ENCODE measurements around the gene DNTT. TPM values are rescaled to one million over a fixed set of nuclear protein-coding genes. Genes with fewer than 3 reads are reported as not detected.

Gene DNTT
- total and polyA plus RNA-seq, 7 donors: not detected

- Histone ChIP-seq H3K4me1 (peaks cover 0 to 44% (median 42%) of the 10 kb centered on the region in 4 donors), H3K4me3 (no peak overlapping the region), H3K9me3 (no peaks in the 10 kb centered on the region), H3K27me3 (no peaks in the 10 kb centered on the region), H3K27ac (no peak overlapping the region), H3K36me3 (no peaks in the 10 kb centered on the region)
- no peak for DNase-seq
- WGBS, 2 donors: 87 to 89% methylated on average over 5 of the region's 5 CpGs
- intact Hi-C loops (cut with DNase I): loop anchor here (2.0 to 10.0 kb wide), 2 partner anchors 43 to 211 kb away; partner anchors contain the start of gene TM9SF3
- TF ChIP-seq POLR2A (IDR thresholded peaks at IDR 0.05) (no peak), EP300 (IDR thresholded peaks at IDR 0.05) (no peak), POLR2AphosphoS5 (IDR thresholded peaks at IDR 0.05) (no peak), CTCF (IDR thresholded peaks at IDR 0.05) (no peak)
These were observed 69.8 kb downstream of the DNTT start for GRCh38 chr10:96374004-96374403.

- no peak for DNase-seq
- Histone ChIP-seq H3K27me3 (no peaks in the 10 kb centered on the region), H3K9me3 (no peaks in the 10 kb centered on the region), H3K36me3 (no peaks in the 10 kb centered on the region), H3K4me3 (peak overlapping the region in 3 of 4 donors; percentile 21 to 46 (median 43)), H3K4me1 (peaks cover 0 to 48% (median 47%) of the 10 kb centered on the region in 4 donors), H3K27ac (no peak overlapping the region)
- intact Hi-C loops (cut with DNase I): loop anchor here (2.0 to 10.0 kb wide), 2 partner anchors 42 to 210 kb away; partner anchors contain the start of gene TM9SF3
- WGBS, 2 donors: 23 to 41% methylated on average over 9 of the region's 9 CpGs
- TF ChIP-seq CTCF (IDR thresholded peaks at IDR 0.05) (no peak), POLR2AphosphoS5 (IDR thresholded peaks at IDR 0.05) (no peak), POLR2A (IDR thresholded peaks at IDR 0.05) (no peak), EP300 (IDR thresholded peaks at IDR 0.05) (no peak)
These were observed 70.4 kb downstream of the DNTT start for GRCh38 chr10:96374639-96374984.

GRCh38 chr10:96374985-96375830, 71.0 kb downstream of the DNTT start:
- no peak for TF ChIP-seq POLR2A (IDR thresholded peaks at IDR 0.05)
- peak in 3 of 4 donors; percentile 43 to 49 (median 49) for TF ChIP-seq POLR2AphosphoS5 (IDR thresholded peaks at IDR 0.05)
- TF ChIP-seq EP300 (IDR thresholded peaks at IDR 0.05): no peak
- TF ChIP-seq CTCF (IDR thresholded peaks at IDR 0.05): peak; percentile 92 to 99 (median 96)
- Histone ChIP-seq H3K4me3 (peak overlapping the region; percentile 21 to 46 (median 43)), H3K27ac (no peak overlapping the region), H3K9me3 (no peaks in the 10 kb centered on the region), H3K27me3 (no peaks in the 10 kb centered on the region), H3K4me1 (peaks cover 0 to 52% (median 48%) of the 10 kb centered on the region in 4 donors), H3K36me3 (no peaks in the 10 kb centered on the region)
- DNase-seq: peak; percentile 93
- intact Hi-C loops (cut with DNase I): loop anchor here (1.0 to 10.0 kb wide), 6 partner anchors 21 to 662 kb away; partner anchors contain the start of genes TLL2 and TM9SF3
- 5 to 6% methylated on average over 36 of the region's 36 CpGs for WGBS, 2 donors

- intact Hi-C loops (cut with DNase I): loop anchor here (5.0 to 10.0 kb wide), 2 partner anchors 208 to 661 kb away; partner anchors contain the start of gene TM9SF3
- Histone ChIP-seq H3K4me1 (peaks cover 0 to 58% (median 55%) of the 10 kb centered on the region in 4 donors), H3K4me3 (no peak overlapping the region), H3K9me3 (no peaks in the 10 kb centered on the region), H3K27ac (peak overlapping the region in 3 of 4 donors; percentile 51 to 74 (median 68)), H3K36me3 (no peaks in the 10 kb centered on the region), H3K27me3 (no peaks in the 10 kb centered on the region)
- TF ChIP-seq POLR2AphosphoS5 (IDR thresholded peaks at IDR 0.05) (no peak), POLR2A (IDR thresholded peaks at IDR 0.05) (no peak), EP300 (IDR thresholded peaks at IDR 0.05) (no peak), CTCF (IDR thresholded peaks at IDR 0.05) (no peak)
- DNase-seq: no peak
- WGBS, 2 donors: 75 to 77% methylated on average over 7 of the region's 7 CpGs
These were observed 72.2 kb downstream of the DNTT start for GRCh38 chr10:96376483-96376882.

All from sigmoid colon (tissue), 7 donors.